ENCODE results near the gene ANKRD2.
A peak's percentile ranks its signal among the peaks of the same experiment; 100 is the strongest.

ANKRD2 gene

DNA sequence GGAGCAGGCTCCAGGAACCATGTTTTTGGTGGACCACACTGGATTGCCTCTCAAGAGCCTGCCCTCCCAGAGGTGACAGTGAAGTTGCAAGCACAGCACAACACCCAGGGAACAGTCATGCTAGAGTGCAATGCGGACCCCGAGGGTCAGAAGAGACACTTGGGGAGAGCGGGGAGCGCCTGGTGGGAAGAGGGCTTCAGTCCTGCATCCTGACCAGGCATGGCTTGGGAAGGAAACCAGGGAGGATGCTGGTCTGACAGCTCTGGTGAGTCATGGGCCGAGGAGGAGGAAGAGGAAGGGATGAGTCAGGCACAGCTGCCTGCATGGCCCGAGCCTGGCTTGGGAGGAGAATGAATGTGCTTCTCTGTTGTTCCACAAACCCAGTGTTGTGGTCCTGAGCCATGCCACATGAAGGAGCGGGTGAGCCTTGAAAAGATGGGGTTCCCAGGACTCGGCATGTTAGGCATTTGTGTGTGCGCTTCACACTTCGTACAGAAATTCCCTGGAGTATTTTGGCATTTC, 29.5 kb upstream of the ANKRD2 start (continued):
- TF ChIP-seq IKZF3 (tag by site-specific recombination; IDR thresholded peaks at IDR 0.05), result no peak
- no peak for TF ChIP-seq GLIS2 (tag by site-specific recombination; IDR thresholded peaks at IDR 0.05)
- no peak for TF ChIP-seq ZXDB (tag by site-specific recombination; IDR thresholded peaks at IDR 0.05)
- TF ChIP-seq, protein P1, sequence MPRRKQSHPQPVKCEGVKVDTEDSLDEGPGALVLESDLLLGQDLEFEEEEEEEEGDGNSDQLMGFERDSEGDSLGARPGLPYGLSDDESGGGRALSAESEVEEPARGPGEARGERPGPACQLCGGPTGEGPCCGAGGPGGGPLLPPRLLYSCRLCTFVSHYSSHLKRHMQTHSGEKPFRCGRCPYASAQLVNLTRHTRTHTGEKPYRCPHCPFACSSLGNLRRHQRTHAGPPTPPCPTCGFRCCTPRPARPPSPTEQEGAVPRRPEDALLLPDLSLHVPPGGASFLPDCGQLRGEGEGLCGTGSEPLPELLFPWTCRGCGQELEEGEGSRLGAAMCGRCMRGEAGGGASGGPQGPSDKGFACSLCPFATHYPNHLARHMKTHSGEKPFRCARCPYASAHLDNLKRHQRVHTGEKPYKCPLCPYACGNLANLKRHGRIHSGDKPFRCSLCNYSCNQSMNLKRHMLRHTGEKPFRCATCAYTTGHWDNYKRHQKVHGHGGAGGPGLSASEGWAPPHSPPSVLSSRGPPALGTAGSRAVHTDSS (tag by site-specific recombination; IDR thresholded peaks at IDR 0.05), result peak; percentile 93
- no peak for TF ChIP-seq TCF7L2 (IDR thresholded peaks at IDR 0.05; ENCODE audit: borderline replicate concordance, low read depth, low read length)
- no peak for TF ChIP-seq ZNF560 (tag by site-specific recombination; IDR thresholded peaks at IDR 0.05; ENCODE audit: borderline replicate concordance)
- TF ChIP-seq, protein P2, sequence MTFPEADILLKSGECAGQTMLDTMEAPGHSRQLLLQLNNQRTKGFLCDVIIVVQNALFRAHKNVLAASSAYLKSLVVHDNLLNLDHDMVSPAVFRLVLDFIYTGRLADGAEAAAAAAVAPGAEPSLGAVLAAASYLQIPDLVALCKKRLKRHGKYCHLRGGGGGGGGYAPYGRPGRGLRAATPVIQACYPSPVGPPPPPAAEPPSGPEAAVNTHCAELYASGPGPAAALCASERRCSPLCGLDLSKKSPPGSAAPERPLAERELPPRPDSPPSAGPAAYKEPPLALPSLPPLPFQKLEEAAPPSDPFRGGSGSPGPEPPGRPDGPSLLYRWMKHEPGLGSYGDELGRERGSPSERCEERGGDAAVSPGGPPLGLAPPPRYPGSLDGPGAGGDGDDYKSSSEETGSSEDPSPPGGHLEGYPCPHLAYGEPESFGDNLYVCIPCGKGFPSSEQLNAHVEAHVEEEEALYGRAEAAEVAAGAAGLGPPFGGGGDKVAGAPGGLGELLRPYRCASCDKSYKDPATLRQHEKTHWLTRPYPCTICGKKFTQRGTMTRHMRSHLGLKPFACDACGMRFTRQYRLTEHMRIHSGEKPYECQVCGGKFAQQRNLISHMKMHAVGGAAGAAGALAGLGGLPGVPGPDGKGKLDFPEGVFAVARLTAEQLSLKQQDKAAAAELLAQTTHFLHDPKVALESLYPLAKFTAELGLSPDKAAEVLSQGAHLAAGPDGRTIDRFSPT (tag by site-specific recombination; IDR thresholded peaks at IDR 0.05), result peak; percentile 56; the same call in 1 of the 2 replicates
- TF ChIP-seq ZNF639 (tag by site-specific recombination; IDR thresholded peaks at IDR 0.05), result peak; percentile 54; the same call in 1 of the 2 replicates
- TF ChIP-seq INSM2 (tag by site-specific recombination; IDR thresholded peaks at IDR 0.05), result 0 out of 2 replicates have a peak, but pooled peaks have one; percentile 36
- 0 out of 2 replicates have a peak, but pooled peaks have one; percentile 6 for TF ChIP-seq ZIC2 (tag by site-specific recombination; IDR thresholded peaks at IDR 0.05)
- TF ChIP-seq ZNF211 (tag by site-specific recombination; IDR thresholded peaks at IDR 0.05; ENCODE audit: low read depth), result no peak
- peak; percentile 60 for TF ChIP-seq ZFHX2 (tag by site-specific recombination; conservative IDR thresholded peaks at IDR 0.05)
- TF ChIP-seq, protein P3, sequence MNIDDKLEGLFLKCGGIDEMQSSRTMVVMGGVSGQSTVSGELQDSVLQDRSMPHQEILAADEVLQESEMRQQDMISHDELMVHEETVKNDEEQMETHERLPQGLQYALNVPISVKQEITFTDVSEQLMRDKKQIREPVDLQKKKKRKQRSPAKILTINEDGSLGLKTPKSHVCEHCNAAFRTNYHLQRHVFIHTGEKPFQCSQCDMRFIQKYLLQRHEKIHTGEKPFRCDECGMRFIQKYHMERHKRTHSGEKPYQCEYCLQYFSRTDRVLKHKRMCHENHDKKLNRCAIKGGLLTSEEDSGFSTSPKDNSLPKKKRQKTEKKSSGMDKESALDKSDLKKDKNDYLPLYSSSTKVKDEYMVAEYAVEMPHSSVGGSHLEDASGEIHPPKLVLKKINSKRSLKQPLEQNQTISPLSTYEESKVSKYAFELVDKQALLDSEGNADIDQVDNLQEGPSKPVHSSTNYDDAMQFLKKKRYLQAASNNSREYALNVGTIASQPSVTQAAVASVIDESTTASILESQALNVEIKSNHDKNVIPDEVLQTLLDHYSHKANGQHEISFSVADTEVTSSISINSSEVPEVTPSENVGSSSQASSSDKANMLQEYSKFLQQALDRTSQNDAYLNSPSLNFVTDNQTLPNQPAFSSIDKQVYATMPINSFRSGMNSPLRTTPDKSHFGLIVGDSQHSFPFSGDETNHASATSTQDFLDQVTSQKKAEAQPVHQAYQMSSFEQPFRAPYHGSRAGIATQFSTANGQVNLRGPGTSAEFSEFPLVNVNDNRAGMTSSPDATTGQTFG (tag by site-specific recombination; IDR thresholded peaks at IDR 0.05; ENCODE audit: borderline replicate concordance), result no peak
- TF ChIP-seq ZFP37 (tag by site-specific recombination; IDR thresholded peaks at IDR 0.05), result peak; percentile 52
- no peak for TF ChIP-seq ZNF791 (tag by site-specific recombination; IDR thresholded peaks at IDR 0.05)
- TF ChIP-seq ZNF155 (tag by site-specific recombination; IDR thresholded peaks at IDR 0.05), result no peak
- TF ChIP-seq ZNF354C (tag by site-specific recombination; IDR thresholded peaks at IDR 0.05; ENCODE audit: borderline replicate concordance, low read depth), result no peak
- TF ChIP-seq, protein P4, sequence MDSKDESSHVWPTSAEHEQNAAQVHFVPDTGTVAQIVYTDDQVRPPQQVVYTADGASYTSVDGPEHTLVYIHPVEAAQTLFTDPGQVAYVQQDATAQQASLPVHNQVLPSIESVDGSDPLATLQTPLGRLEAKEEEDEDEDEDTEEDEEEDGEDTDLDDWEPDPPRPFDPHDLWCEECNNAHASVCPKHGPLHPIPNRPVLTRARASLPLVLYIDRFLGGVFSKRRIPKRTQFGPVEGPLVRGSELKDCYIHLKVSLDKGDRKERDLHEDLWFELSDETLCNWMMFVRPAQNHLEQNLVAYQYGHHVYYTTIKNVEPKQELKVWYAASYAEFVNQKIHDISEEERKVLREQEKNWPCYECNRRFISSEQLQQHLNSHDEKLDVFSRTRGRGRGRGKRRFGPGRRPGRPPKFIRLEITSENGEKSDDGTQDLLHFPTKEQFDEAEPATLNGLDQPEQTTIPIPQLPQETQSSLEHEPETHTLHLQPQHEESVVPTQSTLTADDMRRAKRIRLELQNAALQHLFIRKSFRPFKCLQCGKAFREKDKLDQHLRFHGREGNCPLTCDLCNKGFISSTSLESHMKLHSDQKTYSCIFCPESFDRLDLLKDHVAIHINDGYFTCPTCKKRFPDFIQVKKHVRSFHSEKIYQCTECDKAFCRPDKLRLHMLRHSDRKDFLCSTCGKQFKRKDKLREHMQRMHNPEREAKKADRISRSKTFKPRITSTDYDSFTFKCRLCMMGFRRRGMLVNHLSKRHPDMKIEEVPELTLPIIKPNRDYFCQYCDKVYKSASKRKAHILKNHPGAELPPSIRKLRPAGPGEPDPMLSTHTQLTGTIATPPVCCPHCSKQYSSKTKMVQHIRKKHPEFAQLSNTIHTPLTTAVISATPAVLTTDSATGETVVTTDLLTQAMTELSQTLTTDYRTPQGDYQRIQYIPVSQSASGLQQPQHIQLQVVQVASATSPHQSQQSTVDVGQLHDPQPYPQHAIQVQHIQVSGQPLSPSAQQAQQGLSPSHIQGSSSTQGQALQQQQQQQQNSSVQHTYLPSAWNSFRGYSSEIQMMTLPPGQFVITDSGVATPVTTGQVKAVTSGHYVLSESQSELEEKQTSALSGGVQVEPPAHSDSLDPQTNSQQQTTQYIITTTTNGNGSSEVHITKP (tag by site-specific recombination; IDR thresholded peaks at IDR 0.05), result no peak
- no peak for TF ChIP-seq ZNF16 (tag by site-specific recombination; IDR thresholded peaks at IDR 0.05; ENCODE audit: low read depth)
- TF ChIP-seq ZNF366 (tag by site-specific recombination; conservative IDR thresholded peaks at IDR 0.05), result peak; percentile 93
- TF ChIP-seq SP7 (tag by site-specific recombination; IDR thresholded peaks at IDR 0.05), result peak; percentile 71
